Measurements from ENCODE around the gene CCNB2. TPM values are rescaled to one million over a fixed set of nuclear protein-coding genes. Genes with fewer than 3 reads are reported as not detected.
A peak's percentile ranks its signal among the peaks of the same experiment; 100 is the strongest.

CCNB2 gene
- total RNA-seq, 1 experiment from 2014 or later: 86.4 TPM

DNA sequence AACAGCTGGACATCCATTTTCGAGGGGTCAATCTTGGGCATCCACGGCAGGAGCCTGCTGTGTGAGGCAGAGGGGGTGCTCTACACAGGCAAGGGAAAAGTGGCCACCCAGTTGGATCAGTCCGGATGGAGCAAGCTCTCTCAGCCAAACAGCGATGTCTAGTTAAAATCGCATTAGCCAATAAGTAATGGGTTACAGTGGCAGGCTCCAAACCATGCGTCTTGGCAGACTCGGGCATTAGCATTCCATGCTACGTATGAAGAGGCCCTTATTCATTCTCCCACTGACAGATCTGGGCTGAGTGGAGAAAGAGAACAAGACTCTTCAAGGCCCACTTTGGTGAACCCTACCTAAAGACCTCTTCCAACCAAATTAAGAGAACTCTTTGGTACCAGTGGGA lies 49.3 kb downstream of the CCNB2 start:
- no peak overlapping the region for H3K27ac Mint-ChIP-seq (ENCODE audit: unreplicated experiment)

DNA sequence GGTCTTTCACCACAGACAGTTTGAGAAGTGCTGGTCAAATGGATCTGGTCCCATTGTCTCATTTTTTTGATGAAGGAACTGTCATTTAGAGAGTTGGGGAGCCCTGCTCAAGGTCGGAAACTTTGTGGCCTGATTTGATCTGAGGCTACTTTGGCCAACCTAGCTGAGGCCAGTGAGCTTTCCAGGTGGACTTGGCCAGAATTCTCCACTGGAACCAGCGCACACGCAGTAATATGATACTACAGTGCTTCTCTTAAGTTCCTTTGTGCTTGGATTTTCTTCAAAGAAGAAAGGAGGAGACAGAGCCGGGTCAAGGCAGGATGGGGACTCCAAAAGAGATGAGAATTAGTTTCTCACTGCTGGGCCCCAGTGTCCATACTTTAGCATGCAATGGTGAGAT lies 50.5 kb downstream of the CCNB2 start:
- CTCF ChIA-PET: no interaction called here
- Mint-ChIP-seq H3K27ac (ENCODE audit: unreplicated experiment) (no peak overlapping the region), H3K36me3 (ENCODE audit: insufficient read depth, unreplicated experiment) (peaks cover 82% of the 10 kb centered on the region), H3K4me3 (ENCODE audit: low read depth, unreplicated experiment) (no peak overlapping the region), H3K27me3 (ENCODE audit: unreplicated experiment) (no peaks in the 10 kb centered on the region), H3K9me3 (ENCODE audit: low read depth, unreplicated experiment) (no peaks in the 10 kb centered on the region), H3K4me1 (ENCODE audit: low read depth, unreplicated experiment) (no peaks in the 10 kb centered on the region)
- intact Hi-C loops (cut with micrococcal nuclease; ENCODE audit: unreplicated experiment): no loop called here
- DNase-seq: no peak
- TF ChIP-seq, protein P1, sequence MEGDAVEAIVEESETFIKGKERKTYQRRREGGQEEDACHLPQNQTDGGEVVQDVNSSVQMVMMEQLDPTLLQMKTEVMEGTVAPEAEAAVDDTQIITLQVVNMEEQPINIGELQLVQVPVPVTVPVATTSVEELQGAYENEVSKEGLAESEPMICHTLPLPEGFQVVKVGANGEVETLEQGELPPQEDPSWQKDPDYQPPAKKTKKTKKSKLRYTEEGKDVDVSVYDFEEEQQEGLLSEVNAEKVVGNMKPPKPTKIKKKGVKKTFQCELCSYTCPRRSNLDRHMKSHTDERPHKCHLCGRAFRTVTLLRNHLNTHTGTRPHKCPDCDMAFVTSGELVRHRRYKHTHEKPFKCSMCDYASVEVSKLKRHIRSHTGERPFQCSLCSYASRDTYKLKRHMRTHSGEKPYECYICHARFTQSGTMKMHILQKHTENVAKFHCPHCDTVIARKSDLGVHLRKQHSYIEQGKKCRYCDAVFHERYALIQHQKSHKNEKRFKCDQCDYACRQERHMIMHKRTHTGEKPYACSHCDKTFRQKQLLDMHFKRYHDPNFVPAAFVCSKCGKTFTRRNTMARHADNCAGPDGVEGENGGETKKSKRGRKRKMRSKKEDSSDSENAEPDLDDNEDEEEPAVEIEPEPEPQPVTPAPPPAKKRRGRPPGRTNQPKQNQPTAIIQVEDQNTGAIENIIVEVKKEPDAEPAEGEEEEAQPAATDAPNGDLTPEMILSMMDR (IDR thresholded peaks at IDR 0.05; ENCODE audit: unreplicated experiment): no peak
- no TSS peak for BruUV-seq (replicated peaks)

More for the DNA sequence above, 49.3 kb downstream of the CCNB2 start:
- peaks cover 84% of the 10 kb centered on the region for H3K36me3 Mint-ChIP-seq (ENCODE audit: insufficient read depth, unreplicated experiment)
- no peaks in the 10 kb centered on the region for H3K9me3 Mint-ChIP-seq (ENCODE audit: low read depth, unreplicated experiment)
- DNase-seq: no peak
- no TSS peak for BruUV-seq (replicated peaks)
- intact Hi-C loops (cut with micrococcal nuclease; ENCODE audit: unreplicated experiment): no loop called here
- CTCF ChIA-PET: no interaction called here
- no peaks in the 10 kb centered on the region for H3K27me3 Mint-ChIP-seq (ENCODE audit: unreplicated experiment)
- H3K4me1 Mint-ChIP-seq (ENCODE audit: low read depth, unreplicated experiment): no peaks in the 10 kb centered on the region
- TF ChIP-seq, protein P1 (IDR thresholded peaks at IDR 0.05; ENCODE audit: unreplicated experiment): no peak
- H3K4me3 Mint-ChIP-seq (ENCODE audit: low read depth, unreplicated experiment): no peak overlapping the region

DNA sequence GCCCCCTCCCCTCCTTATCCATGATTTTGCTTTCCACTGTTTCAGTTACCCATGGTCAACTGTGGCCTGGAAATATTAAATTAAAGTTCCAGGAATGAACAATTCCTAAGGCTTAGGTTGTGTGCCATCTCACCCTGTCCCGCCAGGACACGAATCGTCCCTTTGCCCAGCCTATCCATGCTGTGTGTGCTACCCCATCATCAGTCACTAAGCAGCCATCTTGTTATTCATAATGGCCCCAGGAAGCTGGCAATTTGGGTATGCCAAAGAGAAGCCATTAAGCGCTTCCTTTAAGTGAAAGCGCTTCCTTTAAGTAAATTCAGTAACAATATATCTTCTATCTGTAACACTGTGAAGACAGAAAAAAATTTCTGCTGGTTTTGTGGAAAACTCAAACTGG lies 52.5 kb downstream of the CCNB2 start:
- TF ChIP-seq, protein P1 (IDR thresholded peaks at IDR 0.05; ENCODE audit: unreplicated experiment): no peak
- H3K4me3 Mint-ChIP-seq (ENCODE audit: low read depth, unreplicated experiment): no peak overlapping the region
- intact Hi-C loops (cut with micrococcal nuclease; ENCODE audit: unreplicated experiment): no loop called here
- H3K36me3 Mint-ChIP-seq (ENCODE audit: insufficient read depth, unreplicated experiment): peaks cover 82% of the 10 kb centered on the region
- H3K4me1 Mint-ChIP-seq (ENCODE audit: low read depth, unreplicated experiment): no peaks in the 10 kb centered on the region
- no peaks in the 10 kb centered on the region for H3K9me3 Mint-ChIP-seq (ENCODE audit: low read depth, unreplicated experiment)
- no peaks in the 10 kb centered on the region for H3K27me3 Mint-ChIP-seq (ENCODE audit: unreplicated experiment)
- BruUV-seq (replicated peaks): no TSS peak
- CTCF ChIA-PET: no interaction called here
- H3K27ac Mint-ChIP-seq (ENCODE audit: unreplicated experiment): no peak overlapping the region
- DNase-seq: no peak

DNA sequence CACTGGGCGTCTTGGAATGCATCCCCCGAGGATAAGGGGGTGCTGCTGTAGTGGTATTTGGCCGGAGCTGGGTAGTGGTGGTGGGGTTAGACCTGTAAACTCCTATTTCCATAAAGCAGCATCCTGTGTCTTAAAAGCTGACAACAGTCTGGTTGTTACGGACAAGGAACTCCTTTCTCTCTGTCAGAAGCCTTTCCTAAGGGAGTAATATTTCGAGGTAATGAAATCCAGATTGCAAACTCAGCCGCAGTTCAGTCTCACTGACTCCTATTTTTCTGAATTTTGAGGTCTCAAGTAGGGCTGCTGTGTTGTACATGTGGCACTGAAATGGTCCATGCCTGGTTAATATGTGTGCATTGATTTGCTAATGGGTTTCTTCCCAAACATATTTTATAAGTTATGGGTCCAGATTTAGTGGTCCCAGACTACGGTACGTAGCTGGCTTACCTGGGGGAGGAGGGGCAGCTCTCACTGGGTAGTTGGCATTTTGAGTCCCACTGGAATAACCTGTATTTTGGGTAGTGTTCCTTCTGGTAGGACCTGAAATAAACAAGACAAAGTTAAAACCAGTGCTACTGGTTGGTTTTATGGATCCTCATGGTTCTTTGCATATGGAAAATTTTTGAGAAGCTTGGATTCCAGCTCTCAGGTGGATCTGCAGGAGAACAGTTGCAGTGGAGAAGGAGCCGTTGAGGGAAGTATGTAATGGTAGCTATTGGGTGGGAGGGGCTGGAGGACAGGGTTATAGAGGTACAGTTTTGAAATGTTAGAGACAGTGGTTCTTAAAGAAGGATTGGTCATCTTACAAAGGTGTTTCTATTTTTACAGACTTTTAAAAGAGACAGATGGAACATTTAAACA lies 53.1 kb downstream of the CCNB2 start:
- Mint-ChIP-seq H3K4me1 (ENCODE audit: low read depth, unreplicated experiment) (no peaks in the 10 kb centered on the region), H3K9me3 (ENCODE audit: low read depth, unreplicated experiment) (no peaks in the 10 kb centered on the region), H3K27me3 (ENCODE audit: unreplicated experiment) (no peaks in the 10 kb centered on the region), H3K4me3 (ENCODE audit: low read depth, unreplicated experiment) (no peak overlapping the region), H3K27ac (ENCODE audit: unreplicated experiment) (peak overlapping the region; percentile 40), H3K36me3 (ENCODE audit: insufficient read depth, unreplicated experiment) (peaks cover 82% of the 10 kb centered on the region)
- TF ChIP-seq, protein P1 (IDR thresholded peaks at IDR 0.05; ENCODE audit: unreplicated experiment): no peak
- intact Hi-C loops (cut with micrococcal nuclease; ENCODE audit: unreplicated experiment): no loop called here
- CTCF ChIA-PET: no interaction called here
- DNase-seq: no peak
- no TSS peak for BruUV-seq (replicated peaks)
